ENCODE results near the gene SPNS3.

DNA sequence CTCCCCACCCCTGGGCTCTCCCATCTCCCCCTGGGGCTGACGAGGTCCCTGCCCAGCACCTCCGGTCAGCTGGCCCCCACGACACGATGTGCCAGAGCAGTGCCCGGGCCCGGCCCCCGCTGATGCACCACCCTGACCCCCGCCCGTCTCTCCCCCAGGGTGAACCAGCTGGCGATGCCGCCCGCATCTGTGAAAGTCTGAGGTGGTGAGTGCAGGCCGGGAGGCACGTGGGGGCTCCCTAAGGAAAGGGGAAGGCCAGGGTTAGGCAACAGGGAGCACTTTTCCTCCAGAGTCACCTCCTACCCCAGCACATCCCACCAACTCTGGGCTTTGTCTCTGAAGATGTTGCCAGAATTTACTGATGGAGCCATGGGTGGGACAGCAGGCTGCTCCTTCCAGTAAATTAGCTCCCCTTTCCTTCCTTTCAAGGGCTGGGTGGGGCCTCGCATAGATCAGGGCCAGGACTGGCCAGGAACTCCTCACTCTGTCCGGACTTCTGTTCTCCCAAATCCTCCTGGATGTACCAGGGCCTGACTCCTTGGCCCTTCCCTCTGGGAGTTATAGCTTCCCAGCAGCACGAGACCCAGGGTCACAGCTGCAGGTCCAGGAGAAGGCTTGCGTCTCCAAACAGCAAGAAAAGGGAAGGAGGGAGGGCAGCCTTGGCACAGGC is 103.1 kb downstream of the SPNS3 start:
- TF ChIP-seq, protein P1, sequence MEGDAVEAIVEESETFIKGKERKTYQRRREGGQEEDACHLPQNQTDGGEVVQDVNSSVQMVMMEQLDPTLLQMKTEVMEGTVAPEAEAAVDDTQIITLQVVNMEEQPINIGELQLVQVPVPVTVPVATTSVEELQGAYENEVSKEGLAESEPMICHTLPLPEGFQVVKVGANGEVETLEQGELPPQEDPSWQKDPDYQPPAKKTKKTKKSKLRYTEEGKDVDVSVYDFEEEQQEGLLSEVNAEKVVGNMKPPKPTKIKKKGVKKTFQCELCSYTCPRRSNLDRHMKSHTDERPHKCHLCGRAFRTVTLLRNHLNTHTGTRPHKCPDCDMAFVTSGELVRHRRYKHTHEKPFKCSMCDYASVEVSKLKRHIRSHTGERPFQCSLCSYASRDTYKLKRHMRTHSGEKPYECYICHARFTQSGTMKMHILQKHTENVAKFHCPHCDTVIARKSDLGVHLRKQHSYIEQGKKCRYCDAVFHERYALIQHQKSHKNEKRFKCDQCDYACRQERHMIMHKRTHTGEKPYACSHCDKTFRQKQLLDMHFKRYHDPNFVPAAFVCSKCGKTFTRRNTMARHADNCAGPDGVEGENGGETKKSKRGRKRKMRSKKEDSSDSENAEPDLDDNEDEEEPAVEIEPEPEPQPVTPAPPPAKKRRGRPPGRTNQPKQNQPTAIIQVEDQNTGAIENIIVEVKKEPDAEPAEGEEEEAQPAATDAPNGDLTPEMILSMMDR (conservative IDR thresholded peaks at IDR 0.05; ENCODE audit: low read length): no peak
- TF ChIP-seq EZH2phosphoT487 (IDR thresholded peaks at IDR 0.05; ENCODE audit: borderline replicate concordance, low read depth, low read length): no peak

All from OCI-LY7 (cell line).